DND-41 (cell line): ENCODE measurements around the gene WNT1.

ENCODE experiments used
- ATAC-seq: fragments of 200-7000 bp; cut with Tn5 transposase; 3 replicates; pipeline ENCODE4 v1.9.1; 2021; ENCODE audit warnings: low read depth; ENCODE audit not compliant: insufficient read depth
- DNase-seq: peaks from one replicate; pipeline ENCODE4 v3.0.0-alpha.2; 2020
- H2AFZ ChIP-seq: 2 replicates; pipeline ENCODE4 v1.6.0; 2012; ENCODE audit warnings: low read depth, low read length
- H3K27ac ChIP-seq: 2 replicates; pipeline ENCODE4 v1.5.1; 2012; ENCODE audit warnings: low read length, inconsistent platforms
- H3K27me3 ChIP-seq: fragments of 200-600 bp; sonication (generic); 2 replicates; pipeline ENCODE4 v1.6.0; 2012; ENCODE audit warnings: low read length, mild to moderate bottlenecking, inconsistent platforms; ENCODE audit not compliant: insufficient read depth, poor library complexity
- H3K36me3 ChIP-seq: 2 replicates; pipeline ENCODE4 v1.5.1; 2012; ENCODE audit warnings: low read length, inconsistent platforms; ENCODE audit not compliant: insufficient read depth
- H3K4me1 ChIP-seq: 2 replicates; pipeline ENCODE4 v1.5.1; 2012; ENCODE audit warnings: mild to moderate bottlenecking, low read length; ENCODE audit not compliant: insufficient read depth
- H3K4me2 ChIP-seq: 2 replicates; pipeline ENCODE4 v1.6.0; 2012; ENCODE audit warnings: mild to moderate bottlenecking, moderate library complexity, low read length, inconsistent platforms; ENCODE audit not compliant: insufficient read depth
- H3K4me3 ChIP-seq, 2 experiments: fragments of 200-600 bp in 1 of 2; shearing (Covaris generic) in 1 of 2; 2 replicates each; pipeline ENCODE4 v1.5.1; 2012 to 2016; ENCODE audit warnings: inconsistent platforms in 2 of 2, low read length in 2 of 2, mild to moderate bottlenecking in 2 of 2, low read depth in 1 of 2, moderate library complexity in 1 of 2
- H3K79me2 ChIP-seq: 2 replicates; pipeline ENCODE4 v1.6.0; 2012; ENCODE audit warnings: low read length, inconsistent platforms; ENCODE audit not compliant: insufficient read depth
- H3K9ac ChIP-seq: 2 replicates; pipeline ENCODE4 v1.6.0; 2012; ENCODE audit warnings: low read depth, mild to moderate bottlenecking, inconsistent platforms, low read length, moderate library complexity
- H3K9me3 ChIP-seq: 2 replicates; pipeline ENCODE4 v1.5.1; 2012; ENCODE audit warnings: low read length, moderate library complexity, mild to moderate bottlenecking, inconsistent platforms; ENCODE audit not compliant: insufficient read depth, severe bottlenecking
- H4K20me1 ChIP-seq: 2 replicates; pipeline ENCODE4 v1.6.0; 2012; ENCODE audit warnings: low read length; ENCODE audit not compliant: insufficient read depth
- EZH2 ChIP-seq: IDR thresholded peaks from 3 replicates; pipeline ENCODE4 v1.6.1; 2012; ENCODE audit warnings: borderline replicate concordance, low read depth, mild to moderate bottlenecking, moderate library complexity, low read length, inconsistent platforms; ENCODE audit not compliant: severe bottlenecking
- TF ChIP-seq, protein P1 (sequence below): IDR thresholded peaks from 2 replicates; pipeline ENCODE4 v1.5.1; 2012; ENCODE audit warnings: borderline replicate concordance, low read length, moderate library complexity, mild to moderate bottlenecking; ENCODE audit not compliant: poor library complexity, severe bottlenecking; ENCODE audit errors: extremely low read depth

Gene WNT1

DNA sequence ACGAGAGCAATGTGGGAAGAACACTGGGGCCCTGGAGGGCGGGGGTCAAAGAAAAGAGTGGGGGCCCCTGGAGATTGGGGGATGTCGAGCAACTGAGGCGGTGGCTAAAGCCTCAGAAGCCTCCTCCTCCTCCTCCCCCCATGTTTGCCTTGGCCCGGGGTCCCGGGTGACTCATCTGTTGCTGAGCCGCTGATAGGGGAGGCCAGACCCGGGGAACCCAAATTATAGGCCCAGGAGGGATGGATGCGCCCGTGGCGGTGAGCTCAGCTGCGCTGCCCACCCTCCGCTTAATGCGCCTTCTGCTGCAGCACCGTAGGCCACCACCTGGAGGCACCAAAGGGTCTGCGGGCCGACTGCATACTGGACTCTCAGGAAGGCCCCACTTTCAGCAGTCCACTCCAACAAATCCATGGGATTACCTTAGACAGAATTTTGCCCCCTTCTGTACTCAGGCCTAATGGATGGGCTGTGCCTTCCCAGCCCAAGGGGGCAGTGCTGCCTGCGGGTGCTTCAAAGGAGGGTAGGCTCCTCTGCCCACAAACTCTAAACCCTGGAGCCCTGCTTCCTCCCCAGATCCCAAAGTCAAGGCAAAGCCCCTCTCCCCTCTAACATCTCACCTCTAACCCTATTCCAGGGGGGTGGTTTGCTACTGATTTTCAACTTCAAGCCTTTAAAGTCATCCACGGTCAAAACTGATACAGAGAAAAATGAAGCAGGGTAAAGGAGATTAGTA is 4.0 kb upstream of the WNT1 start:
- ATAC-seq (no peak), DNase-seq (no peak)
- Histone ChIP-seq H3K9me3 (no peaks in the 10 kb centered on the region), H3K27ac (no peak overlapping the region), H3K79me2 (no peaks in the 10 kb centered on the region), H3K9ac (no peak overlapping the region), H3K4me1 (peaks cover 25% of the 10 kb centered on the region), H2AFZ (no peak overlapping the region), H3K27me3 (peaks cover 59% of the 10 kb centered on the region), H3K4me3 (no peak overlapping the region), H3K4me2 (no peak overlapping the region), H4K20me1 (peaks cover 11% of the 10 kb centered on the region), H3K36me3 (no peaks in the 10 kb centered on the region)
- TF ChIP-seq, protein P1, sequence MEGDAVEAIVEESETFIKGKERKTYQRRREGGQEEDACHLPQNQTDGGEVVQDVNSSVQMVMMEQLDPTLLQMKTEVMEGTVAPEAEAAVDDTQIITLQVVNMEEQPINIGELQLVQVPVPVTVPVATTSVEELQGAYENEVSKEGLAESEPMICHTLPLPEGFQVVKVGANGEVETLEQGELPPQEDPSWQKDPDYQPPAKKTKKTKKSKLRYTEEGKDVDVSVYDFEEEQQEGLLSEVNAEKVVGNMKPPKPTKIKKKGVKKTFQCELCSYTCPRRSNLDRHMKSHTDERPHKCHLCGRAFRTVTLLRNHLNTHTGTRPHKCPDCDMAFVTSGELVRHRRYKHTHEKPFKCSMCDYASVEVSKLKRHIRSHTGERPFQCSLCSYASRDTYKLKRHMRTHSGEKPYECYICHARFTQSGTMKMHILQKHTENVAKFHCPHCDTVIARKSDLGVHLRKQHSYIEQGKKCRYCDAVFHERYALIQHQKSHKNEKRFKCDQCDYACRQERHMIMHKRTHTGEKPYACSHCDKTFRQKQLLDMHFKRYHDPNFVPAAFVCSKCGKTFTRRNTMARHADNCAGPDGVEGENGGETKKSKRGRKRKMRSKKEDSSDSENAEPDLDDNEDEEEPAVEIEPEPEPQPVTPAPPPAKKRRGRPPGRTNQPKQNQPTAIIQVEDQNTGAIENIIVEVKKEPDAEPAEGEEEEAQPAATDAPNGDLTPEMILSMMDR: peak; percentile 46
- TF ChIP-seq EZH2: no peak

DNA sequence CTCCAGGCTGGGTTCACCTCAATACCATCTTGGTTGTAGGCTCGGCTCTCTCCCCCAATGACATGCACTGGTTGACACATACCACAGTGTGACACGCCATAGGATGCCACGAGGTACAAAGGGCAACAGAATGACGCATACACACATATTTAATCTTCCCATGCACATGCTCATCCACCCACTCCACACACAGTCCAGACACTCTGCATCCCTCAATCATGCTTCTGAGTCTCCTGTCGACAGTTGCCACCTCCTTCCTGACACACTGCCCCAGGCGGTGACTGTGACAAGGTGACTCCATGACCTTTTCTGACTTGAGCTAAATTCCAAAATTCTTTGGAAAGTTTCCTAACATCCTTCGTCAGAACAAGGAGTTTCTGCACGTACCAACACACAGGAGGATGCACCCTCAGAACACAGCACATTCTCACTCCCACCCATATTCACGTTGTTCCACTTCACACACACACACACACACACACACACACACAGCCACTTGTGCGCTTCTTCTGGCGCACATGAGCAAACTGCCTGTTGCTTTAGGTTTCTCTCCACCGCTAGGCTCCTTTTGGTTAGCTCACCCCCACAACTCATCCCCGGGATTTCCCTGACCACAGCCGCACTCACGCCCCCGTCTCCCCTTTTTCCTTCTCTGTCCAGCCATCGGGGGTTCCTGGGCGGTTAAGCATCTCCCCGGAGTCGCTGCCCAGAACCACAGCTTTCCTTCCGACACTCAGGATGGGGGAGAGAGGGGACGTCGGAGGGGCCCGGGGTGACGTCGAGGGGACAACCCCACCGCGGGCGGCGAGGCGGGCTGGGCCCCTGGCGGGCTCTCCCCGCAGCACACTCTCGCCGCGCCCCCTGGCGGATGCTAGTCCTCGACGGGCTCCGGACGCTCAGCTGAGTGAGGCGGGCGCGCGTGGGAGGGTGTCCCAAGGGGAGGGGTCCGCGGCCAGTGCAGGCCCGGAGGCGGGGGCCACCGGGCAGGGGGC is 536 bp upstream of the WNT1 start:
- TF ChIP-seq, protein P1: peak; percentile 71
- peak; percentile 40 for TF ChIP-seq EZH2
- Histone ChIP-seq H3K27me3 (peaks cover 44% of the 10 kb centered on the region), H3K4me2 (peak overlapping the region; percentile 55), H3K4me3 (no peak overlapping the region), H3K79me2 (no peaks in the 10 kb centered on the region), H3K9ac (no peak overlapping the region), H3K36me3 (no peaks in the 10 kb centered on the region), H3K27ac (no peak overlapping the region), H3K9me3 (no peaks in the 10 kb centered on the region), H4K20me1 (no peaks in the 10 kb centered on the region), H3K4me1 (peaks cover 9% of the 10 kb centered on the region), H2AFZ (no peak overlapping the region; the same call in 1 of the 2 replicates)
- ATAC-seq (peak; percentile 94), DNase-seq (peak; percentile 73)

DNA sequence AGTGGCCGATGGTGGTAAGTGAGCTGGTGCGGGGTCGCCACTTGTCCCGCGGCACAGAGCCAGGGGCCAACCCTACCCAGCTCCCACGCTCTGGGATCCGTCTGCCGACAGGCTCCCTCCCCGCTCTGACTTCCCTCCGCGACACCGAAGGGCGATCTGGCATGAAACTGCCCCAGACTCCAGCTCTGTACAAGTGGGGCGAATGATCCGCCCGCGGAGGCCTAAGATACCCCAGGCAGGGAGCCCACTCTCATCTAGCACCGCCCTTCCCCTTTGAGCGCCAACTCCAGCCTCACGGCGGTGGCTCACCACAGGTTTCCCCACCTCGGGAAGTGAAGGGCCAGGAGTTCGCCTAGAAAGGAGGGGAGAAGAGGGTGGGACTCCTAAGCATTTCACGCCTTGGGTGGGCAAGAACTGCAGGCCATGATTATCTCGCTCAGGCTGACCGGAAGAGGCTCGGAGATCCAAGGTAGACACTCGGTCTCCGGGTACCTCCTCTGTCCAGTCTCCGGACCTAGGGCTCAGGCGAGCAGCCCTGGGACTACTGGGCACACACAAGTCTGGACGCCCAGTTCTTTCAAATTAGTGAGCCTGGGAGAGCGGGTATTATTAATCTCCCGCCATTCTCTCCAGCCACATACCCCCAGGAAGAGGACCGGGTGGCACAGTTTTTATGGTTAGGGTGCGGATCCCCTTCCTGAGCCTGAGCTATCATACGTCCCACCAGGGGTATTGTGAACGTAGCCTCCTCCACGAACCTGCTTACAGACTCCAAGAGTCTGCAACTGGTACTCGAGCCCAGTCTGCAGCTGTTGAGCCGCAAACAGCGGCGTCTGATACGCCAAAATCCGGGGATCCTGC is 849 bp downstream of the WNT1 start:
- no peak overlapping the region for H3K9ac ChIP-seq
- H3K27me3 ChIP-seq: peaks cover 43% of the 10 kb centered on the region
- no peaks in the 10 kb centered on the region for H3K79me2 ChIP-seq
- H3K36me3 ChIP-seq: no peaks in the 10 kb centered on the region
- no peaks in the 10 kb centered on the region for H3K9me3 ChIP-seq
- peak overlapping the region; percentile 24 for H3K4me2 ChIP-seq
- no peak for ATAC-seq
- H3K4me1 ChIP-seq: peaks cover 9% of the 10 kb centered on the region
- H4K20me1 ChIP-seq: no peaks in the 10 kb centered on the region
- DNase-seq: no peak
- TF ChIP-seq, protein P1: no peak
- TF ChIP-seq EZH2: no peak
- no peak overlapping the region for H2AFZ ChIP-seq
- H3K27ac ChIP-seq: no peak overlapping the region
- no peak overlapping the region for H3K4me3 ChIP-seq
